SK-N-SH (cell line): ENCODE data around the gene ARHGAP26.

Experiments
- POLR2AphosphoS5 ChIP-seq: IDR thresholded peaks from 2 replicates; pipeline ENCODE4 v1.6.1; 2012; ENCODE audit warnings: low read depth, low read length
- RAD21 ChIP-seq: IDR thresholded peaks from 2 replicates; pipeline ENCODE4 v1.6.1; 2012; ENCODE audit warnings: mild to moderate bottlenecking, low read length
- RCOR1 ChIP-seq: fragments of 150-350 bp; IDR thresholded peaks from 2 replicates; pipeline ENCODE4 v1.6.1; 2017; ENCODE audit warnings: antibody characterized with exemption, low read length
- SIN3A ChIP-seq: IDR thresholded peaks from 2 replicates; pipeline ENCODE4 v1.6.1; 2012; ENCODE audit warnings: low read depth, mild to moderate bottlenecking, low read length, moderate library complexity, borderline replicate concordance
- SMC3 ChIP-seq: IDR thresholded peaks from 2 replicates; pipeline ENCODE4 v1.6.1; 2012; ENCODE audit warnings: low read depth, low read length, improper control_type of control experiment
- TF ChIP-seq, protein P1 (sequence below): fragments of 200-600 bp; sonication (generic); IDR thresholded peaks from 2 replicates; pipeline ENCODE4 v1.6.1; 2017; ENCODE audit warnings: antibody characterized with exemption, mild to moderate bottlenecking, moderate library complexity
- TF ChIP-seq, protein P2 (sequence below): IDR thresholded peaks from 2 replicates; pipeline ENCODE4 v1.4.0; 2012; ENCODE audit warnings: low read depth

DNA sequence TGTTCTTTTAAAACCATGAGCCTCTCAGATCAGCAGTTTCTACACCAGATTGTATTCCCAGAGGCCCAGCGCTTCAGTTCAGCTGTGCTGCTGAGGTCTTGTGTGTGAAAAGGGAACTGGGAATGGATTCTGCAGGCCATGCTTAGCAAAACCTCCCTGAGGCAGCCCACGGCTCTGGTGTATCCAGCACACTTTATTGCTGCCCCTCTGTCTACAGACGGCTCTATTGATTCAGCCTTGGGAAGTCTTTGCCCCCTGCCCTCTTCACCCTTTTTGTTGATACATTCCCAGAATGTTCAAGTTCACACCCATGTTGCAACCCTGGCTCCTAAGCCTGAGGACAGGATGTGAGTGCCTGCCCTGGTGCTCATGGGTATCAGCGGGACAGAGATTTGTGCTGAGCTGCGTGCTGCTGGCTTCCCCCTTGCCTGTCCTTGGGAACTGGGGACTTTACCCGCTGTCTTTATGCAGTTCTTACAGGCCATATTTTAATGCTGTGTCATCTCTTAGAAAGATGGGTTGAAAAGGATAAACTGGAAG, 37.3 kb downstream of the ARHGAP26 start:
- no peak for TF ChIP-seq RCOR1
- no peak for TF ChIP-seq SIN3A
- TF ChIP-seq, protein P1, sequence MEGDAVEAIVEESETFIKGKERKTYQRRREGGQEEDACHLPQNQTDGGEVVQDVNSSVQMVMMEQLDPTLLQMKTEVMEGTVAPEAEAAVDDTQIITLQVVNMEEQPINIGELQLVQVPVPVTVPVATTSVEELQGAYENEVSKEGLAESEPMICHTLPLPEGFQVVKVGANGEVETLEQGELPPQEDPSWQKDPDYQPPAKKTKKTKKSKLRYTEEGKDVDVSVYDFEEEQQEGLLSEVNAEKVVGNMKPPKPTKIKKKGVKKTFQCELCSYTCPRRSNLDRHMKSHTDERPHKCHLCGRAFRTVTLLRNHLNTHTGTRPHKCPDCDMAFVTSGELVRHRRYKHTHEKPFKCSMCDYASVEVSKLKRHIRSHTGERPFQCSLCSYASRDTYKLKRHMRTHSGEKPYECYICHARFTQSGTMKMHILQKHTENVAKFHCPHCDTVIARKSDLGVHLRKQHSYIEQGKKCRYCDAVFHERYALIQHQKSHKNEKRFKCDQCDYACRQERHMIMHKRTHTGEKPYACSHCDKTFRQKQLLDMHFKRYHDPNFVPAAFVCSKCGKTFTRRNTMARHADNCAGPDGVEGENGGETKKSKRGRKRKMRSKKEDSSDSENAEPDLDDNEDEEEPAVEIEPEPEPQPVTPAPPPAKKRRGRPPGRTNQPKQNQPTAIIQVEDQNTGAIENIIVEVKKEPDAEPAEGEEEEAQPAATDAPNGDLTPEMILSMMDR, result no peak
- no peak for TF ChIP-seq SMC3
- TF ChIP-seq RAD21, result no peak
- no peak for TF ChIP-seq POLR2AphosphoS5
- TF ChIP-seq, protein P2, sequence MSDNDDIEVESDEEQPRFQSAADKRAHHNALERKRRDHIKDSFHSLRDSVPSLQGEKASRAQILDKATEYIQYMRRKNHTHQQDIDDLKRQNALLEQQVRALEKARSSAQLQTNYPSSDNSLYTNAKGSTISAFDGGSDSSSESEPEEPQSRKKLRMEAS, result no peak
